ENCODE results near the gene SLF2. TPM values are rescaled to one million over a fixed set of nuclear protein-coding genes. Genes with fewer than 3 reads are reported as not detected.

Gene SLF2
- total and polyA plus RNA-seq, 9 donors = 19.6 to 81.9 (median 40.3) TPM

GRCh38 chr10:101011517-101012423 is 99.0 kb downstream of the SLF2 start:
- TF ChIP-seq EP300 (IDR thresholded peaks at IDR 0.05) (no peak), POLR2A (IDR thresholded peaks at IDR 0.05) (no peak), CTCF (IDR thresholded peaks at IDR 0.05) (no peak)
- Histone ChIP-seq H3K9me3 (no peaks in the 10 kb centered on the region), H3K27me3 (no peaks in the 10 kb centered on the region), H3K27ac (no peak overlapping the region), H3K4me3 (no peak overlapping the region), H3K36me3 (no peaks in the 10 kb centered on the region), H3K4me1 (ENCODE audit: insufficient read depth) (peaks cover 11% of the 10 kb centered on the region)
- DNase-seq = no peak
- intact Hi-C loops (cut with DNase I) = loop anchor here (2.0 kb wide), 1 partner anchor 17 kb away; no protein-coding TSS in a partner anchor
- 64 to 66% (median 64%) methylated on average over 14 to 22 of the region's 22 CpGs for WGBS, 3 donors

- DNase-seq = peak; percentile 85 to 91 (median 89)
- no peaks in the 10 kb centered on the region for H3K36me3 ChIP-seq
- TF ChIP-seq CTCF (IDR thresholded peaks at IDR 0.05) = peak; percentile 91 to 92 (median 92)
- TF ChIP-seq EP300 (IDR thresholded peaks at IDR 0.05) = no peak
- no peak overlapping the region for H3K4me3 ChIP-seq
- H3K27me3 ChIP-seq = no peaks in the 10 kb centered on the region
- intact Hi-C loops (cut with DNase I) = loop anchor here (2.0 kb wide), 1 partner anchor 18 kb away; no protein-coding TSS in a partner anchor
- no peak overlapping the region for H3K27ac ChIP-seq
- H3K9me3 ChIP-seq = no peaks in the 10 kb centered on the region
- 14 to 15% (median 15%) methylated on average over 14 of the region's 14 CpGs for WGBS, 3 donors
- H3K4me1 ChIP-seq (ENCODE audit: insufficient read depth) = peaks cover 11% of the 10 kb centered on the region
Measured at GRCh38 chr10:101012525-101013364, 100.0 kb downstream of the SLF2 start.

GRCh38 chr10:101013365-101013825 is 100.6 kb downstream of the SLF2 start:
- DNase-seq = peak in 1 of 5 donors; percentile 31

More at GRCh38 chr10:101013365-101013825, 100.6 kb downstream of the SLF2 start:
- Histone ChIP-seq H3K27me3 (no peaks in the 10 kb centered on the region), H3K4me1 (ENCODE audit: insufficient read depth) (peaks cover 4% of the 10 kb centered on the region), H3K36me3 (no peaks in the 10 kb centered on the region), H3K27ac (no peak overlapping the region), H3K4me3 (no peak overlapping the region), H3K9me3 (no peaks in the 10 kb centered on the region)
- intact Hi-C loops (cut with DNase I) = loop anchor here (2.0 kb wide), 1 partner anchor 19 kb away; no protein-coding TSS in a partner anchor
- no peak for TF ChIP-seq EP300 (IDR thresholded peaks at IDR 0.05)
- TF ChIP-seq POLR2A (IDR thresholded peaks at IDR 0.05) = no peak
- no peak for TF ChIP-seq CTCF (IDR thresholded peaks at IDR 0.05)
- WGBS, 3 donors = 40 to 51% (median 41%) methylated on average over 9 of the region's 9 CpGs
